ENCODE measurements around the gene CES2.
A peak's percentile ranks its signal among the peaks of the same experiment; 100 is the strongest.

Gene CES2

DNA sequence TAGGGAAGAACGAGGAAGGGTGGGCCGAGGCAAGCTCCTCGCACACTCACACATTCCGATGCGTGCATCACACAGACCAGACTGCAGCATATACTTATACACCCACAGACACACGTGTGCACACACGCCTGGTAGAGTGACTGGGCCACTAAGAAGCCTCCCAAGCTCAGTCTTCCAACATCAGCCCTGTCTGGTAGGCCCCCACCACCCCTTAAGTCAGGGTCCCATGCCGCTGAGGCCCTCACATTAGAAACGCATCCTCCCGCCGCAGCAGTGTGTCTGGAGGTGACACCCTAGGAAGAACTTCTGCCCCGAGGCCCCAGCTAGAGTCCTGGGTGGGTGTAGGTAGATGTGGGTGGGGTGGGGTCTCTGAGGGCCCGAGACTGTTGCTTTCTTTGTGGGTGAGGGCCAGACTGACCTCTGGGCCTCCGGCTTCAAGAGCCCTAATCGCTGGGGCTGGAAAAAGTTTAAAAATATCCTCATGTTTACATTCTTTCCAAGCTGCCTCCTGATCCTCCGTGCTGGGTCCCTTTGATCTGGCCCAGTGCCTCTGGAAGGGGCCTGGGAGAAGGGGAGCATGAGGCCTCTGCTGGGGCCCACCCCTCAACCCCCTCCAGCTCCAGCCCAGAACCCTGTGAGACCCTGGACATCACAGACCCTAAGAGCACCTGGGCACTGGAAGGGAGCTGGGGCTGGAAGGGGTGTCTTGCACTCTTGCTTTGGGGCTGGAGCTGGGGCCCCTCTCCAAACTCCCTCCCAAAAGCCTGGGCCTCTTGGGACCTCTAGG lies 30.3 kb upstream of the CES2 start:
- Histone ChIP-seq H3K9me3 (replicated peaks; ENCODE audit: insufficient read depth, low read length) (no peaks in the 10 kb centered on the region), H3K4me1 (ENCODE audit: low read length) (peaks cover 11% of the 10 kb centered on the region), H3K9me2 (replicated peaks; ENCODE audit: insufficient read depth, low read length) (no peaks in the 10 kb centered on the region), H3F3A (ENCODE audit: insufficient read depth, low read length) (no peaks in the 10 kb centered on the region), H3K36me3 (replicated peaks; ENCODE audit: insufficient read depth, low read length) (no peaks in the 10 kb centered on the region), H3K9ac (ENCODE audit: low read length) (no peak overlapping the region), H3K27ac (ENCODE audit: low read length) (no peak overlapping the region), H3K4me3 (ENCODE audit: low read length) (no peak overlapping the region), H3K27me3 (replicated peaks; ENCODE audit: insufficient read depth, low read length) (0 out of 2 replicates have a peak, but pooled peaks cover 2% of the 10 kb centered on the region), H2AFZ (ENCODE audit: low read length) (peak overlapping the region; percentile 37; the same call in 1 of the 2 replicates), H4K20me1 (ENCODE audit: insufficient read depth, low read length) (no peaks in the 10 kb centered on the region), H3K4me2 (ENCODE audit: low read depth, low read length) (peak overlapping the region; percentile 8; the same call in 1 of the 2 replicates), H3K79me2 (ENCODE audit: low read length) (no peaks in the 10 kb centered on the region)
- no peak for DNase-seq
- TF ChIP-seq, protein P1, sequence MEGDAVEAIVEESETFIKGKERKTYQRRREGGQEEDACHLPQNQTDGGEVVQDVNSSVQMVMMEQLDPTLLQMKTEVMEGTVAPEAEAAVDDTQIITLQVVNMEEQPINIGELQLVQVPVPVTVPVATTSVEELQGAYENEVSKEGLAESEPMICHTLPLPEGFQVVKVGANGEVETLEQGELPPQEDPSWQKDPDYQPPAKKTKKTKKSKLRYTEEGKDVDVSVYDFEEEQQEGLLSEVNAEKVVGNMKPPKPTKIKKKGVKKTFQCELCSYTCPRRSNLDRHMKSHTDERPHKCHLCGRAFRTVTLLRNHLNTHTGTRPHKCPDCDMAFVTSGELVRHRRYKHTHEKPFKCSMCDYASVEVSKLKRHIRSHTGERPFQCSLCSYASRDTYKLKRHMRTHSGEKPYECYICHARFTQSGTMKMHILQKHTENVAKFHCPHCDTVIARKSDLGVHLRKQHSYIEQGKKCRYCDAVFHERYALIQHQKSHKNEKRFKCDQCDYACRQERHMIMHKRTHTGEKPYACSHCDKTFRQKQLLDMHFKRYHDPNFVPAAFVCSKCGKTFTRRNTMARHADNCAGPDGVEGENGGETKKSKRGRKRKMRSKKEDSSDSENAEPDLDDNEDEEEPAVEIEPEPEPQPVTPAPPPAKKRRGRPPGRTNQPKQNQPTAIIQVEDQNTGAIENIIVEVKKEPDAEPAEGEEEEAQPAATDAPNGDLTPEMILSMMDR (IDR thresholded peaks at IDR 0.05; ENCODE audit: low read length) = no peak
- no peak for TF ChIP-seq EZH2phosphoT487 (IDR thresholded peaks at IDR 0.05; ENCODE audit: low read length)
- no peak for TF ChIP-seq EZH2 (optimal IDR thresholded peaks at IDR 0.05; ENCODE audit: low read depth, low read length)

DNA sequence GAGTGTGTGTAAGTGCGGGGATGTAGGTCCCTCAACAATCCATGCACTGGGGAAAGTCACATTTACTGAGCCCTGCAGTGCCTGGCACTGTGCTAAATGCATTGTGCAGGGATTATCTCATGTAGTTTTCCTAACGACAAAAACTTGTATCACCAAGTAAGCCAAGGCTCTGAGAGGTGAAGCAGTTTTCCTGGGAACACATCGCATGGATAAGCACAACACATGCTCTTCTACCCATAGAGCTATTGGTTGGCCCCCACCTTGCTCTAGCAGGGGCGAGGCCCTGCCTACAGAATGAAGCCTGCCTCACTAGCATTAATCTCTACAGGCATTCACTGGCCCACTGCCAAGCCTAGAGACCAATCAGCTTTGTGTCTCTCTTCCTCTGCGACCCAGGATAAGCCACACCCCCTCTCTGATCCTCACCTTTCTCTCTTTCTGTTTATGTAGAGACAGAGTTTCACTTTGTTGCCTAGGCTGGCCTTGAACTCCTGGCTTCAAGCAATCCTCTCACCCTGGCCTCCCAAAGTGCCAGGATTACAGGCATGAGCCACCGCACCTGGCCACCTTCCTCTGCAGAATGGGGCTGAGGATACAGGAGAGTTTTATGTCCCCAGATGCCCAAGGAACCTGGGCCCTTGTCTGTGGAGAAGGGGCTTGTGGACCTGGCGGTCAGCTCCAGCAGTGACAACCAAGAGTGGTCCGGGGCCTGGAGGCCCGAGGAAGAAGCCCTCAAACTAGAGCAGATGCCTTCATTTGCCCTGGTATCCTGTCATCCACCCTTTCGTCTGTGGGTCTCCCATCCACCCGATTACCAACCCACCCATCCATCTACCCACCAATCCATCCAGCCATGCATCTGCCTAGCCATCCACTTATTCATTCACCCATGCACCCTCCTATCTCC lies 29.4 kb upstream of the CES2 start:
- Histone ChIP-seq H3K27ac (ENCODE audit: low read length) (no peak overlapping the region), H3K4me3 (ENCODE audit: low read length) (no peak overlapping the region), H3K9ac (ENCODE audit: low read length) (no peak overlapping the region), H3K27me3 (replicated peaks; ENCODE audit: insufficient read depth, low read length) (0 out of 2 replicates have a peak, but pooled peaks cover 2% of the 10 kb centered on the region), H3K4me1 (ENCODE audit: low read length) (peaks cover 11% of the 10 kb centered on the region), H3K4me2 (ENCODE audit: low read depth, low read length) (peak overlapping the region; percentile 8; the same call in 1 of the 2 replicates), H3F3A (ENCODE audit: insufficient read depth, low read length) (no peaks in the 10 kb centered on the region), H3K9me2 (replicated peaks; ENCODE audit: insufficient read depth, low read length) (no peaks in the 10 kb centered on the region), H2AFZ (ENCODE audit: low read length) (peak overlapping the region; percentile 37; the same call in 1 of the 2 replicates), H3K9me3 (replicated peaks; ENCODE audit: insufficient read depth, low read length) (no peaks in the 10 kb centered on the region), H3K79me2 (ENCODE audit: low read length) (no peaks in the 10 kb centered on the region), H4K20me1 (ENCODE audit: insufficient read depth, low read length) (no peaks in the 10 kb centered on the region), H3K36me3 (replicated peaks; ENCODE audit: insufficient read depth, low read length) (no peaks in the 10 kb centered on the region)
- DNase-seq = peak; percentile 88
- no peak for TF ChIP-seq EZH2phosphoT487 (IDR thresholded peaks at IDR 0.05; ENCODE audit: low read length)
- no peak for TF ChIP-seq EZH2 (optimal IDR thresholded peaks at IDR 0.05; ENCODE audit: low read depth, low read length)

DNA sequence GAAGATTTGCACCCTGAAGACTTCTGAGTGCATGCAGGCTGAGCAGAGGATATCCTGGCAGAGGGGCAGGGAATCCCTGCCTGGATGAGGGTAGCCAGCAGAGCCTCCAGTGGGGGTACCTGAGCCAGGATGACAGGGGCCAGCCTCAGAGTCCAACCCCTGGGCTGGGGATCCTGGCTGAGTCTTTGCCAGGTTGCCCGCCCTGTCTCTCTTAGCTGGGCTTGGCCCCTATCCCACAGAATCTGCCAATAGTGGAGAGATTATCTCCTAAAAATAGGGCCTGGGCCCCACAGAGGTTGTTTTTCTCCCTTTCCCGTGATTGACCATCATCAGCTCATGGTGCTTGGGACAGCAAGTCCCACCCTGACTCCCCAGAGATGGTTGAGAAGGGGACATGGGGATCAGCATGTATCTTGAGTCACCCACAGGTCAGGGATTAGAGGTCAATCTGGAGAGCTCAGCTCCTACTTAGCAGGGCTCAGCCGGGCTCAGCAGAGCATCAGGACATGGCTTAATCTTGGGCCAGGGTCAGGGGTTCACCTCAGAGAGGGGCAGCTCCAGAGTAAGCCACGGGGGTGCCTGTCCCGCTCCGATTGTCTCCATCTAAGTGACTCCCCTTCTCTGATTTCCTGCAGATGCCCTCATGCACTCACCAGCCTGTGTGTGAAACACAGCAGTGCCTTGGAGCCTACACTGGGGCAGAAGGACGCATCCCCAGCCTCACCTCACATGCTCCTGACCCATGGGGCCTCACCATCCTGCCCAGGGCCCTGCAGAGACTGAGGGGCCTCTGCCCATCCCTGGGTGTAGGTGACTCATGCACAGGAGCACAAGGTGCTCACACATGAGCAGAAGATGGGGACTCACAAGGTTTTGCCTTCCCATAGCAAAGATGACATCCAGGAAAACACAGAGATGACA lies 28.1 kb upstream of the CES2 start:
- TF ChIP-seq EZH2phosphoT487 (IDR thresholded peaks at IDR 0.05; ENCODE audit: low read length) = no peak
- H2AFZ ChIP-seq (ENCODE audit: low read length) = no peak overlapping the region
- no peaks in the 10 kb centered on the region for H3K9me3 ChIP-seq (replicated peaks; ENCODE audit: insufficient read depth, low read length)
- 0 out of 2 replicates have a peak, but pooled peaks cover 2% of the 10 kb centered on the region for H3K27me3 ChIP-seq (replicated peaks; ENCODE audit: insufficient read depth, low read length)
- H3F3A ChIP-seq (ENCODE audit: insufficient read depth, low read length) = no peaks in the 10 kb centered on the region
- peaks cover 11% of the 10 kb centered on the region for H3K4me1 ChIP-seq (ENCODE audit: low read length)
- H3K9ac ChIP-seq (ENCODE audit: low read length) = no peak overlapping the region
- no peaks in the 10 kb centered on the region for H3K9me2 ChIP-seq (replicated peaks; ENCODE audit: insufficient read depth, low read length)
- no peaks in the 10 kb centered on the region for H3K79me2 ChIP-seq (ENCODE audit: low read length)
- no peak overlapping the region for H3K4me3 ChIP-seq (ENCODE audit: low read length)
- no peaks in the 10 kb centered on the region for H4K20me1 ChIP-seq (ENCODE audit: insufficient read depth, low read length)
- DNase-seq = no peak
- H3K36me3 ChIP-seq (replicated peaks; ENCODE audit: insufficient read depth, low read length) = no peaks in the 10 kb centered on the region
- no peak overlapping the region for H3K4me2 ChIP-seq (ENCODE audit: low read depth, low read length)
- no peak overlapping the region for H3K27ac ChIP-seq (ENCODE audit: low read length)

All from MM.1S (cell line).